Brain microvascular endothelial cell (primary cell): Measurements from ENCODE around the gene ZBTB7C.

ENCODE experiments used
- DNase-seq: peaks from one replicate; pipeline ENCODE4 v3.0.0-alpha.2; 2020
- H3K27ac ChIP-seq: fragments of 250-450 bp; sonication (Bioruptor Pico); 2 replicates; pipeline ENCODE4 v1.5.1; 2020; ENCODE audit warnings: mild to moderate bottlenecking, moderate library complexity
- H3K27me3 ChIP-seq: fragments of 250-450 bp; sonication (Bioruptor Pico); replicated peaks from 2 replicates; pipeline ENCODE4 v1.5.1; 2020; ENCODE audit warnings: mild to moderate bottlenecking
- H3K36me3 ChIP-seq: fragments of 250-450 bp; sonication (Bioruptor Pico); replicated peaks from 2 replicates; pipeline ENCODE4 v1.5.1; 2020; ENCODE audit warnings: mild to moderate bottlenecking
- H3K4me3 ChIP-seq: 2 replicates; pipeline ENCODE4 v1.5.1; 2011; ENCODE audit warnings: low read depth, mild to moderate bottlenecking, control low read depth, low read length, moderate library complexity
- CTCF ChIP-seq: IDR thresholded peaks from 2 replicates; pipeline ENCODE4 v1.5.1; 2011; ENCODE audit warnings: low read depth, mild to moderate bottlenecking, moderate library complexity, low read length, control low read depth, inconsistent platforms; ENCODE audit errors: missing control alignments
- in situ Hi-C: cut with HindIII; loops from 2 replicates; pipeline ENCODE4 v1.10.0; 2017; ENCODE audit warnings: low sequenced_read_pairs, low pct_ligation_motif_present

ZBTB7C gene

DNA sequence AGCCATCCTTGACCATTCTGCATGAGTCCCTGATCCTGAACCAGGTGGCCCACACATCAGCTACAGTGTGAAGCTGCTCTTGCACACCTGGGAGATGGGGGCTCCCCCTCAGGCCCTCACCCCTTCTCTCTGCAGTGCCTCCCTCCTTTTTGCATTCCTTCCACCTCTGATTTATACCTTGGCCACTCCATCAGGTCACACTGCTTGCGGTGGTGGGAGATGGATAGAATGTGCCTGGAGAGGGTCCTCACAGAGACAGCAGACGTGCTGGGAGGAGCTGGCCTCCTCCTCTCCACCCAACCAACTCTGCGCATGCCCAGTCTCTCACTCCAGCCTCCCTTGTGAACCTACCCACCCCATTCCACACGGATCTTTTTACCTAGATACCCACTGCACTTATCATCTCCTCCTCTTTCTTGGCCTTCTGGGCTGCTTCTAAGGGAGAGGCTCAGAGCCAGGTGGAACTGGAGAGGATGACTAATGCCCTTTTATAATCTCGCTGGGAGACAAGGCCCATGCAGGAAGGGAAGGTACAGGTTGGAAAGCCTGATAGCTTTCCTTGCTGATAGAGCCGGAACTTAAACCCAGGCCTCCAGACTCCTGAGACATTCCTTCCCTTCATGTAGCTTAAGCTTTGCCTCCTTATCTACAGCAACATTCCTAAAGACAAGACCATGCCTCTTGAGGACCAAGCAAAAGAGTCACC, 205.1 kb downstream of the ZBTB7C start:
- in situ Hi-C loops: no loop called here
- DNase-seq: no peak
- Histone ChIP-seq H3K27ac (no peak overlapping the region), H3K36me3 (no peaks in the 10 kb centered on the region), H3K27me3 (no peaks in the 10 kb centered on the region), H3K4me3 (no peak overlapping the region)
- TF ChIP-seq CTCF: no peak

GRCh38 chr18:48203288-48203945, 205.8 kb downstream of the ZBTB7C start:
- TF ChIP-seq CTCF: no peak
- no peak for DNase-seq
- Histone ChIP-seq H3K27me3 (no peaks in the 10 kb centered on the region), H3K36me3 (no peaks in the 10 kb centered on the region), H3K27ac (no peak overlapping the region), H3K4me3 (no peak overlapping the region)
- in situ Hi-C loops: no loop called here

- in situ Hi-C loops: no loop called here
- no peaks in the 10 kb centered on the region for H3K36me3 ChIP-seq
- TF ChIP-seq CTCF: no peak
- DNase-seq: no peak
- no peak overlapping the region for H3K27ac ChIP-seq
- no peaks in the 10 kb centered on the region for H3K27me3 ChIP-seq
- no peak overlapping the region for H3K4me3 ChIP-seq
These were observed 206.6 kb downstream of the ZBTB7C start for GRCh38 chr18:48202350-48203260.

GRCh38 chr18:48202006-48202348, 207.2 kb downstream of the ZBTB7C start:
- H3K36me3 ChIP-seq: no peaks in the 10 kb centered on the region
- no peak overlapping the region for H3K27ac ChIP-seq
- in situ Hi-C loops: no loop called here
- no peak overlapping the region for H3K4me3 ChIP-seq
- no peak for TF ChIP-seq CTCF
- DNase-seq: no peak
- no peaks in the 10 kb centered on the region for H3K27me3 ChIP-seq

GRCh38 chr18:48201337-48202005, 207.7 kb downstream of the ZBTB7C start:
- no peak overlapping the region for H3K4me3 ChIP-seq
- H3K27me3 ChIP-seq: no peaks in the 10 kb centered on the region
- no peak for TF ChIP-seq CTCF
- in situ Hi-C loops: no loop called here
- H3K27ac ChIP-seq: no peak overlapping the region
- DNase-seq: no peak
- no peaks in the 10 kb centered on the region for H3K36me3 ChIP-seq
